Choroid plexus epithelial cell (primary cell): ENCODE measurements around the gene FBH1.

ENCODE experiments used
- DNase-seq: peaks from one replicate; pipeline ENCODE4 v3.0.0-alpha.2; 2010; ENCODE audit warnings: low read depth
- H3K4me3 ChIP-seq: 2 replicates; pipeline ENCODE4 v1.5.1; 2011; ENCODE audit warnings: low read depth, mild to moderate bottlenecking, control low read depth, low read length, moderate library complexity
- TF ChIP-seq, protein P1 (sequence below): conservative IDR thresholded peaks from 2 replicates; pipeline ENCODE4 v1.5.1; 2011; ENCODE audit warnings: low read depth, mild to moderate bottlenecking, control low read depth, inconsistent platforms, low read length, moderate library complexity

The FBH1 gene

DNA sequence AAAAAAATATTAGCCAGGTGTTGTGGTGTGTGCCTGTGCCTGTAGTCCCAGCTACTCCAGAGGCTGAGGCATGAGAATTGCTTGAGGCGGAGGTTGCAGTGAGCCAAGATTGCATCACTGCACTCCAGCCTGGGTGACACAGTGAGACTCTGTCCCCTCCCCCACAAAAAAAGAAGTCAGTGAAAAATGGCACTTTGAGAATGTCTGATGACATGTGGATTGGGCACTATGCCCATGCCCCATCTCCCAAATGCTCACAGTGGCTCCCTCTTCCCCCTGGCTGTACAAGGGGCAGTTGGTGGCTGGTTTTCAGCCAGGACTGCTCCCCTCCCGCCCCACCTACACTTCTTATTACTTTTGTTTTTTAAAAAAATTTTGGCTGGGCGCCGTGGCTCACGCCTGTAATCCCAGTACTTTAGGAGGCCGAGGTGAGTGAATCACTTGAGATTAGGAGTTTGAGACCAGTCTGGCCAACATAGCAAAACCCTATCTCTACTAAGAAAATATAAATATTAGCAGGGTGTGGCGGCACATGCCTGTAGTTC, 61.2 kb downstream of the FBH1 start:
- DNase-seq = no peak
- no peak overlapping the region for H3K4me3 ChIP-seq
- TF ChIP-seq, protein P1, sequence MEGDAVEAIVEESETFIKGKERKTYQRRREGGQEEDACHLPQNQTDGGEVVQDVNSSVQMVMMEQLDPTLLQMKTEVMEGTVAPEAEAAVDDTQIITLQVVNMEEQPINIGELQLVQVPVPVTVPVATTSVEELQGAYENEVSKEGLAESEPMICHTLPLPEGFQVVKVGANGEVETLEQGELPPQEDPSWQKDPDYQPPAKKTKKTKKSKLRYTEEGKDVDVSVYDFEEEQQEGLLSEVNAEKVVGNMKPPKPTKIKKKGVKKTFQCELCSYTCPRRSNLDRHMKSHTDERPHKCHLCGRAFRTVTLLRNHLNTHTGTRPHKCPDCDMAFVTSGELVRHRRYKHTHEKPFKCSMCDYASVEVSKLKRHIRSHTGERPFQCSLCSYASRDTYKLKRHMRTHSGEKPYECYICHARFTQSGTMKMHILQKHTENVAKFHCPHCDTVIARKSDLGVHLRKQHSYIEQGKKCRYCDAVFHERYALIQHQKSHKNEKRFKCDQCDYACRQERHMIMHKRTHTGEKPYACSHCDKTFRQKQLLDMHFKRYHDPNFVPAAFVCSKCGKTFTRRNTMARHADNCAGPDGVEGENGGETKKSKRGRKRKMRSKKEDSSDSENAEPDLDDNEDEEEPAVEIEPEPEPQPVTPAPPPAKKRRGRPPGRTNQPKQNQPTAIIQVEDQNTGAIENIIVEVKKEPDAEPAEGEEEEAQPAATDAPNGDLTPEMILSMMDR = no peak

DNA sequence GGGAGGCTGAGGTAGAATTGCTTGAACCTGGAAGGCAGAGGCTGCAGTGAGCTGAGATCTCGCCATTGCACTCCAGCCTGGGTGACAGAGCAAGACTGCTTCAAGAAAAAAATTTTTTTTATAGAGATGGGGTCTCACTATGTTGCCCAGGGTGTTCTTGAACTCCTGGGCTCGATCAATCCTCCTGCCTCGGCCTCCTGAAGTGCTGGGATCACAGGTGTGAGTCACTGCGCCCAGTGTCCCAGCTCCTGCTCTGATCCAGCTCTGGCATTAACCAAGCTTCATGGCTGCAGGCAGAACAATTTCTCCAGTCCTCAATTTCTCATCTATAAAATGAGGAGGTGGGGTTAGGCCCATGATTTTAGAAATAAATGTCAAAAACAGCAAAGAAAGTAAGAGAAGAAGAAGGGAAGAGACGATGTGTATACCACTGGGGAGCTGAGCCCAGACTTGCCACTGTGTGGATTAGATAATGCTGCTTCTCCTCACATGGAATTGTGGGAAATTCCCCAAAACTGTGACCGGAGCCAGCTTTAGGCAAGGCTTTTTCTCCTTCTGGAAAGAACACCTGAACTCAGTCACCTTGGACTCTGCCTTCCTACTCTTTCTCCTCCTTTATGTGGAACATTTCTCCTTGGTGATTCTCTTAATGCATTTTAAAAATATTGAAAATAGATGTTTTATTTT, 61.8 kb downstream of the FBH1 start:
- no peak for DNase-seq
- TF ChIP-seq, protein P1 = no peak
- no peak overlapping the region for H3K4me3 ChIP-seq

DNA sequence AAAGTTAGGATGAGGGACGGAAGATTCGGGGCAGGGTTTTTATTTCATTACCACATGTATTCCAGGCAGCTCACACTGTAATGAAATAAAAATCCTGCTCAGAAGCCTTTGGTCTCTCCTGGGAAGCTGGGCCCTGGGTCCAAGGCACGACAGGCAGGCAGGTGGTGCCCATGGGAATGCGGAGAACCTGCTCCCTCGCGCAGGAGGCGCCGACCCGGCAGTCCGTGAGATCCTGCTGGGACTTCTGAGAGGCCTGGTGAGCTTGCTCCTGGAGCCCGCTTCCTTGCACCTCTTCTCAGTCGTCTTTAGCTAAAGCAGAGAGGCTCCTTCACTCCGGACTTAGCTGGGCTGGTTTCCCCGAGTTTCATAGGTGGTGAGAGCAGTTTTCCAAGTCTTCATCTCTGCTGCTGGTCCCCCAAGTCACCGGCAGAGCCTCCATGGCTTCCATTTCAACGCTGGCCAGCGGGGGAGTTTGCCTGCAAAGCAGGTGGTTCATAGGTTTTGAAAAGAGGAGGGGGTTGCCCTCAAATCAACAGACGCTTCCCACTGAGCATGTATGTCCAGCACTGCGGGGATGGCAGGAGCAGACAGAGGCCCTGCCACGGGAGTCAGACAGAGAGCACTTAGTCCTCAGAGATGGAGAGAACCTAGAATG, 62.8 kb downstream of the FBH1 start:
- DNase-seq = no peak
- no peak overlapping the region for H3K4me3 ChIP-seq
- TF ChIP-seq, protein P1 = no peak

DNA sequence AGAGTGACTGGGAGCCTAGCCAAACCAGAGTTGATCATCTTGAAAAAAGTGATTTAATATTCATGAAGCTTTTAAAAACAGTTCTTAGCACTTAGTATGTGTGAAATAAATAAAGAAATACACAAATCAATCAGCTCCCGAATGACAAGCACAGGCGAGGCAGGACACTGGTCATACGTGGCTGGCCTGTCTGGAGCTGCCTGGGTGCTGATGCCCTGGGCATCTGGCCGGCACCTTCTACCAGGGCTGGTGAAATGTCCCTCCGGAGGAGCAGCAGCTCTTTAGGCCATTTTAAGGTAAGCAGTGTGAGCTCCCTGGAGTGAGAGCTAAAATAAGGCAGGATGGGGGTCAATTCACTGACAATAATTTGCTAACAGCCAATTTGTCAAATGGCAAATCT, 63.6 kb downstream of the FBH1 start:
- no peak for DNase-seq
- no peak overlapping the region for H3K4me3 ChIP-seq
- TF ChIP-seq, protein P1 = no peak

DNA sequence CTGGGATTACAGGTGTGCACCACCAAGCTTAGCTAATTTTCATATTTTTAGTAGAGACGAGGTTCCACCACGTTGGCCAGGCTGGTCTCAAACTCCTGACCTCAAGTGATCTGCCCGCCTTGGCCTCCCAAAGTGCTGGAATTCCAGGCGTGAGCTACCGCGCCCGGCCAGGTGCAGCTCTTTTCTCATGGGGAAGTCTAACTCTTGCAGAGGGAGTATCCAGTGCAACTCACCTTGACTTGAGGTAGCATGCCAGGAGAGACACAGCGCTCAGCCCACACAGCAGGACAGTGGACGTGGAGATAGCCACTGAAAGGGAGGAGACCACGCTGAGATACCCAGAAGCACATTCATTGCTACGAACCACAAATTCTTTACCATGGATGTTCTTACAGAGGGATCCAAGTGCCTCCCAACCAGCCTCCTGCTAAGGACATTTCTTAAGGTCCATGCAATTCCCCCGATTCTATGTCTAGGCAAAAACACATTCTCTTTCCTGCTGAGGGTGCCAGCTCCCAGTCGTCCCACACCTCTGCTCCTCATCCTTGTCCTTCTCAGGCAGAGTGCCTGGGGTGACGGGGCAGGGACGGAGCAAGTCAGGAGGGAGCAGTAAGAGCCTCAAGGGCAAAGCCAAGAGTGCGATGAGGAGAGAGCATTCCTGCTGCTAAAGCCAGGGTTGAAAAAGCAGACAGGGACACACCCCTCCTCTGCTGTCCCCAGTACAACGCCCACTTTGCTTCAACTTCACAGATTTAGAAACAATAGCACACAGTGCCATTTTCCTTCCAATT, 66.3 kb downstream of the FBH1 start:
- H3K4me3 ChIP-seq = no peak overlapping the region
- TF ChIP-seq, protein P1 = no peak
- DNase-seq = no peak

DNA sequence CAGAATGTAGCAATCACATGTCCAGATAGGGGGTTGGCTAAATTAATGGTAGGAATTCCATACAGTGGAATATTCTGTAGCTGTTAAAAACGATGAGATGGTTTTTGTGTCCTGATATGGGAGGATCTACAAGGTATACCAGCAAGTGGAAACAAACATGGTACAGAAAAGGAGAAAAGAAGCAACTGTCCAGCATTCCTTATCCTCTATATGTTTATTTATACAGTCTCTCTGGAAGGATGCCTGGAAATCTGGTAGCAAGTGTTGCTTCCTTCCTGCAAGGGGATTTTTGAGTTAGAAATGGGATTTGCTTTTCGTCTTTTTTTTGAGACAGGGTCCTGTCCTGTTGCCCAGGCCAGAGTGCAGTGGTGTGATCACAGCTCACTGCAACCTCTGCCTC, 68.0 kb downstream of the FBH1 start:
- DNase-seq = peak; percentile 69
- TF ChIP-seq, protein P1 = no peak
- H3K4me3 ChIP-seq = no peak overlapping the region
